Neural progenitor cell (in vitro differentiated cells): ENCODE measurements around the gene SNX14. TPM values are rescaled to one million over a fixed set of nuclear protein-coding genes. Genes with fewer than 3 reads are reported as not detected.

ENCODE experiments used
- DNase-seq: peaks from one replicate; pipeline ENCODE4 v3.0.0-alpha.2; 2016; ENCODE audit warnings: low spot score
- H2AFZ ChIP-seq: fragments of 200-600 bp; sonication (generic); replicated peaks from 2 replicates; pipeline ENCODE4 v1.6.1; 2016; ENCODE audit warnings: antibody characterized with exemption
- H3F3A ChIP-seq: fragments of 200-600 bp; sonication (generic); 2 replicates; pipeline ENCODE4 v1.6.1; 2016; ENCODE audit warnings: antibody characterized with exemption, low read depth
- H3K27ac ChIP-seq: fragments of 200-600 bp; sonication (generic); 2 replicates; pipeline ENCODE4 v1.5.1; 2016; ENCODE audit warnings: mild to moderate bottlenecking
- H3K27me3 ChIP-seq: fragments of 200-600 bp; sonication (generic); 2 replicates; pipeline ENCODE4 v1.6.1; 2016; ENCODE audit warnings: mild to moderate bottlenecking, moderate library complexity
- H3K36me3 ChIP-seq: fragments of 200-600 bp; sonication (generic); 2 replicates; pipeline ENCODE4 v1.5.1; 2016
- H3K4me1 ChIP-seq: fragments of 200-600 bp; sonication (generic); 2 replicates; pipeline ENCODE4 v1.6.1; 2016; ENCODE audit warnings: mixed run types
- H3K4me2 ChIP-seq: fragments of 200-600 bp; sonication (generic); 2 replicates; pipeline ENCODE4 v1.6.1; 2016
- H3K4me3 ChIP-seq: fragments of 200-600 bp; sonication (generic); 2 replicates; pipeline ENCODE4 v1.5.1; 2016
- H3K79me2 ChIP-seq: fragments of 200-600 bp; sonication (generic); 2 replicates; pipeline ENCODE4 v1.6.1; 2016; ENCODE audit warnings: low read depth
- H3K9ac ChIP-seq: fragments of 200-600 bp; sonication (generic); 2 replicates; pipeline ENCODE4 v1.6.1; 2016
- H3K9me3 ChIP-seq: fragments of 200-600 bp; sonication (generic); 2 replicates; pipeline ENCODE4 v1.5.1; 2016; ENCODE audit warnings: low read depth
- H4K20me1 ChIP-seq: fragments of 200-600 bp; sonication (generic); 2 replicates; pipeline ENCODE4 v1.6.1; 2016; ENCODE audit warnings: low read depth
- H3K27ac Mint-ChIP-seq: 3 replicates; pipeline ENCODE4 v1.8.0; 2021; ENCODE audit warnings: mixed read lengths
- H3K27me3 Mint-ChIP-seq: 2 replicates; pipeline ENCODE4 v1.8.0; 2022; ENCODE audit warnings: low read depth, mild to moderate bottlenecking, inconsistent platforms, moderate library complexity, mixed read lengths; ENCODE audit not compliant: insufficient read depth
- H3K36me3 Mint-ChIP-seq: 3 replicates; pipeline ENCODE4 v1.8.0; 2021; ENCODE audit warnings: mixed read lengths
- H3K4me1 Mint-ChIP-seq: 3 replicates; pipeline ENCODE4 v1.8.0; 2021; ENCODE audit warnings: mixed read lengths
- H3K4me3 Mint-ChIP-seq: 3 replicates; pipeline ENCODE4 v1.8.0; 2021; ENCODE audit warnings: mild to moderate bottlenecking, moderate library complexity, mixed read lengths
- H3K9me3 Mint-ChIP-seq: 3 replicates; pipeline ENCODE4 v1.8.0; 2020; ENCODE audit warnings: mixed read lengths
- CTCF ChIP-seq: fragments of 200-600 bp; sonication (generic); IDR thresholded peaks from 2 replicates; pipeline ENCODE4 v1.5.1; 2017; ENCODE audit warnings: antibody characterized with exemption, mild to moderate bottlenecking
- EZH2 ChIP-seq: fragments of 200-600 bp; sonication (generic); IDR thresholded peaks from 2 replicates; pipeline ENCODE4 v1.6.1; 2017; ENCODE audit warnings: antibody characterized with exemption, mild to moderate bottlenecking, moderate library complexity
- EZH2phosphoT487 ChIP-seq: fragments of 200-600 bp; sonication (generic); IDR thresholded peaks from 2 replicates; pipeline ENCODE4 v1.6.1; 2017; ENCODE audit warnings: antibody characterized with exemption
- total RNA-seq: library from RNA; depleted of rRNA; stranded (reverse); fragments of >200 nt; gene quantifications from 2 replicates; pipeline ENCODE4 v1.2.3, GENCODE V29; 2015; ENCODE audit warnings: low replicate concordance

Gene SNX14
- total RNA-seq, 1 donor from 2014 or later: 95.2 TPM

- H3F3A ChIP-seq: no peaks in the 10 kb centered on the region
- Mint-ChIP-seq H3K27ac (no peak overlapping the region), H3K4me1 (no peaks in the 10 kb centered on the region), H3K36me3 (peaks cover 9% of the 10 kb centered on the region), H3K27me3 (no peaks in the 10 kb centered on the region), H3K4me3 (no peak overlapping the region), H3K9me3 (peaks cover 6% of the 10 kb centered on the region)
- no peak for DNase-seq
- TF ChIP-seq EZH2phosphoT487 (no peak), EZH2 (no peak), CTCF (no peak)
- no peaks in the 10 kb centered on the region for H3K9me3 ChIP-seq
- H3K4me1 ChIP-seq: no peaks in the 10 kb centered on the region
- no peak overlapping the region for H2AFZ ChIP-seq
- no peaks in the 10 kb centered on the region for H3K36me3 ChIP-seq
- H3K27ac ChIP-seq: no peak overlapping the region
- H3K4me3 ChIP-seq: no peak overlapping the region
- no peaks in the 10 kb centered on the region for H3K27me3 ChIP-seq
- no peak overlapping the region for H3K9ac ChIP-seq
- no peak overlapping the region for H3K4me2 ChIP-seq
- H3K79me2 ChIP-seq: peaks cover 11% of the 10 kb centered on the region
- H4K20me1 ChIP-seq: no peaks in the 10 kb centered on the region
These were observed 17.2 kb downstream of the SNX14 start for GRCh38 chr6:85576476-85576875.

GRCh38 chr6:85574932-85575598 lies 18.6 kb downstream of the SNX14 start:
- no peak overlapping the region for H3K4me3 ChIP-seq
- H3K27ac Mint-ChIP-seq: no peak overlapping the region
- TF ChIP-seq CTCF (no peak), EZH2phosphoT487 (no peak), EZH2 (no peak)

GRCh38 chr6:85569323-85569722 lies 24.3 kb downstream of the SNX14 start:
- Mint-ChIP-seq H3K27me3 (no peaks in the 10 kb centered on the region), H3K36me3 (peaks cover 9% of the 10 kb centered on the region), H3K9me3 (no peaks in the 10 kb centered on the region), H3K4me1 (no peaks in the 10 kb centered on the region), H3K27ac (no peak overlapping the region), H3K4me3 (no peak overlapping the region)
- Histone ChIP-seq H3F3A (no peaks in the 10 kb centered on the region), H3K9ac (no peak overlapping the region), H3K9me3 (no peaks in the 10 kb centered on the region), H3K4me2 (no peak overlapping the region), H3K27me3 (no peaks in the 10 kb centered on the region), H4K20me1 (no peaks in the 10 kb centered on the region), H3K27ac (no peak overlapping the region), H3K36me3 (no peaks in the 10 kb centered on the region), H3K4me1 (no peaks in the 10 kb centered on the region), H2AFZ (no peak overlapping the region), H3K4me3 (no peak overlapping the region), H3K79me2 (peaks cover 3% of the 10 kb centered on the region)
- no peak for DNase-seq
- TF ChIP-seq CTCF (no peak), EZH2 (no peak), EZH2phosphoT487 (no peak)

More at GRCh38 chr6:85574932-85575598, 18.6 kb downstream of the SNX14 start:
- Histone ChIP-seq H3K27ac (no peak overlapping the region), H3K4me2 (no peak overlapping the region), H3K9me3 (no peaks in the 10 kb centered on the region), H3K9ac (no peak overlapping the region), H4K20me1 (no peaks in the 10 kb centered on the region), H3K27me3 (no peaks in the 10 kb centered on the region), H2AFZ (no peak overlapping the region), H3K4me1 (no peaks in the 10 kb centered on the region), H3F3A (no peaks in the 10 kb centered on the region), H3K79me2 (peaks cover 8% of the 10 kb centered on the region), H3K36me3 (no peaks in the 10 kb centered on the region)
- DNase-seq: no peak
- peaks cover 3% of the 10 kb centered on the region for H3K36me3 Mint-ChIP-seq
- H3K4me1 Mint-ChIP-seq: no peaks in the 10 kb centered on the region
- H3K9me3 Mint-ChIP-seq: no peaks in the 10 kb centered on the region
- H3K27me3 Mint-ChIP-seq: no peaks in the 10 kb centered on the region
- no peak overlapping the region for H3K4me3 Mint-ChIP-seq
